Tibial nerve (tissue), 4 donors: ENCODE data around the gene RASL10B. TPM values are rescaled to one million over a fixed set of nuclear protein-coding genes. Genes with fewer than 3 reads are reported as not detected.

Experiments used
- DNase-seq, 2 donors: peaks; one replicate each; pipeline ENCODE4 v3.0.0-alpha.2; 2019; ENCODE audit warnings: low spot score in 2 of 2
- H3K27ac ChIP-seq, 4 donors: fragments of 200-600 bp; sonication (generic) in 3 of 4; one replicate each; pipeline ENCODE4 v1.5.1; 2017 to 2019; ENCODE audit warnings: mild to moderate bottlenecking in 1 of 4
- H3K27me3 ChIP-seq, 2 donors: fragments of 200-600 bp; sonication (generic) in 1 of 2; one replicate each; pipeline versions ENCODE4 v1.5.1 to v1.6.0; 2017 to 2019
- H3K36me3 ChIP-seq, 3 donors: fragments of 200-600 bp; sonication (generic); one replicate each; pipeline ENCODE4 v1.5.1; 2018 to 2019
- H3K4me1 ChIP-seq, 4 donors: fragments of 200-600 bp; sonication (generic) in 3 of 4; one replicate each; pipeline ENCODE4 v1.5.1; 2017 to 2019
- H3K4me3 ChIP-seq, 4 donors: fragments of 200-600 bp; sonication (generic) in 3 of 4; one replicate each; pipeline ENCODE4 v1.5.1; 2017 to 2019; ENCODE audit warnings: mild to moderate bottlenecking in 1 of 4, moderate library complexity in 1 of 4
- H3K9me3 ChIP-seq, 4 donors: fragments of 200-600 bp; sonication (generic) in 3 of 4; one replicate each; pipeline ENCODE4 v1.5.1; 2017 to 2019
- CTCF ChIP-seq, 5 experiments: fragments of 200-600 bp in 3 of 5; fragments of 450-650 bp in 2 of 5; sonication (generic) in 3 of 5; IDR thresholded peaks; one replicate each; pipeline ENCODE4 v1.5.1; 2016 to 2019; ENCODE audit warnings: antibody characterized with exemption in 5 of 5, mild to moderate bottlenecking in 3 of 5, moderate library complexity in 2 of 5
- EP300 ChIP-seq, 2 donors: sonication (generic); formaldehyde crosslinking; IDR thresholded peaks; one replicate each; pipeline ENCODE4 v1.6.1; 2017; ENCODE audit warnings: antibody characterized with exemption in 2 of 2, mild to moderate bottlenecking in 1 of 2
- POLR2A ChIP-seq, 2 donors: fragments of 450-650 bp; IDR thresholded peaks; one replicate each; pipeline ENCODE4 v1.6.1; 2017; ENCODE audit warnings: antibody characterized with exemption in 2 of 2, mild to moderate bottlenecking in 2 of 2, moderate library complexity in 2 of 2
- WGBS, 2 donors: methylation state at CpG; one replicate each; pipeline ENCODE4 v1.1.5; 2018; 5-methylcytosine and 5-hydroxymethylcytosine counted together
- total RNA-seq, 4 donors: library from RNA; depleted of rRNA; stranded (reverse); fragments of >200 nt; gene quantifications; one replicate each; pipeline ENCODE4 v1.1.0, GENCODE V29; 2016

The RASL10B gene
- total RNA-seq, 4 donors from 2014 or later: 8.4 to 25.3 (median 21.9) TPM

- peaks cover 0 to 49% (median 17%) of the 10 kb centered on the region in 4 donors for H3K4me1 ChIP-seq
Observed at GRCh38 chr17:35729405-35729833, 2.0 kb upstream of the RASL10B start.

GRCh38 chr17:35730400-35731005 lies 936 bp upstream of the RASL10B start:
- DNase-seq: no peak
- 78 to 80% methylated on average over 10 of the region's 10 CpGs for WGBS, 2 donors
- Histone ChIP-seq H3K36me3 (peaks cover 0 to 6% (median 6%) of the 10 kb centered on the region in 3 donors), H3K27me3 (no peaks in the 10 kb centered on the region), H3K4me1 (peaks cover 0 to 47% (median 17%) of the 10 kb centered on the region in 4 donors), H3K4me3 (no peak overlapping the region), H3K27ac (peak overlapping the region in 1 of 4 donors; percentile 10), H3K9me3 (no peaks in the 10 kb centered on the region)
- TF ChIP-seq EP300 (IDR thresholded peaks at IDR 0.05) (no peak), CTCF (IDR thresholded peaks at IDR 0.05) (no peak), POLR2A (IDR thresholded peaks at IDR 0.05) (no peak)

More at GRCh38 chr17:35729405-35729833, 2.0 kb upstream of the RASL10B start:
- 72 to 83% methylated on average over 4 of the region's 4 CpGs for WGBS, 2 donors
- no peak overlapping the region for H3K27ac ChIP-seq
- no peaks in the 10 kb centered on the region for H3K27me3 ChIP-seq
- TF ChIP-seq CTCF (IDR thresholded peaks at IDR 0.05) (no peak), EP300 (IDR thresholded peaks at IDR 0.05) (no peak), POLR2A (IDR thresholded peaks at IDR 0.05) (no peak)
- H3K36me3 ChIP-seq: peaks cover 0 to 17% (median 12%) of the 10 kb centered on the region in 3 donors
- H3K9me3 ChIP-seq: no peaks in the 10 kb centered on the region
- H3K4me3 ChIP-seq: no peak overlapping the region
- no peak for DNase-seq

GRCh38 chr17:35731917-35732805 lies 722 bp downstream of the RASL10B start:
- TF ChIP-seq CTCF (IDR thresholded peaks at IDR 0.05): no peak
- no peak for TF ChIP-seq EP300 (IDR thresholded peaks at IDR 0.05)
- TF ChIP-seq POLR2A (IDR thresholded peaks at IDR 0.05): no peak
- peak overlapping the region in 2 of 4 donors; percentile 62 to 72 for H3K27ac ChIP-seq
- peaks cover 0 to 30% (median 9%) of the 10 kb centered on the region in 4 donors for H3K4me1 ChIP-seq
- H3K4me3 ChIP-seq: peak overlapping the region; percentile 45 to 82 (median 66)
- WGBS, 2 donors: 24 to 32% methylated on average over 16 to 26 of the region's 47 CpGs
- H3K27me3 ChIP-seq: no peaks in the 10 kb centered on the region
- H3K9me3 ChIP-seq: no peaks in the 10 kb centered on the region
- no peak for DNase-seq
- peaks cover 0 to 6% (median 0%) of the 10 kb centered on the region in 3 donors for H3K36me3 ChIP-seq

- Histone ChIP-seq H3K27me3 (no peaks in the 10 kb centered on the region), H3K36me3 (peaks cover 0 to 6% (median 0%) of the 10 kb centered on the region in 3 donors), H3K4me3 (no peak overlapping the region), H3K4me1 (peaks cover 0 to 24% (median 8%) of the 10 kb centered on the region in 4 donors), H3K9me3 (no peaks in the 10 kb centered on the region), H3K27ac (no peak overlapping the region)
- TF ChIP-seq POLR2A (IDR thresholded peaks at IDR 0.05): no peak
- TF ChIP-seq EP300 (IDR thresholded peaks at IDR 0.05): no peak
- no peak for TF ChIP-seq CTCF (IDR thresholded peaks at IDR 0.05)
- no peak for DNase-seq
- WGBS, 2 donors: 60 to 70% methylated on average over 1 of the region's 1 CpG
Observed at GRCh38 chr17:35732806-35733136, 1.3 kb downstream of the RASL10B start.

GRCh38 chr17:35733366-35733765 lies 1.9 kb downstream of the RASL10B start:
- WGBS, 2 donors: 83 to 87% methylated on average over 6 of the region's 6 CpGs
- Histone ChIP-seq H3K9me3 (no peaks in the 10 kb centered on the region), H3K27me3 (no peaks in the 10 kb centered on the region), H3K36me3 (peaks cover 0 to 1% (median 0%) of the 10 kb centered on the region in 3 donors), H3K4me1 (peaks cover 0 to 23% (median 8%) of the 10 kb centered on the region in 4 donors), H3K4me3 (no peak overlapping the region), H3K27ac (no peak overlapping the region)
- no peak for TF ChIP-seq POLR2A (IDR thresholded peaks at IDR 0.05)
- TF ChIP-seq EP300 (IDR thresholded peaks at IDR 0.05): no peak
- no peak for TF ChIP-seq CTCF (IDR thresholded peaks at IDR 0.05)
- DNase-seq: no peak
